Neutrophil (primary cell): ENCODE measurements around the gene MTERF4.

Experiments
- H3K27ac ChIP-seq: fragments of 200-600 bp; sonication (generic); 2 replicates; pipeline ENCODE4 v1.5.1; 2016; ENCODE audit warnings: mild to moderate bottlenecking, moderate library complexity
- H3K27me3 ChIP-seq: fragments of 200-600 bp; sonication (generic); 2 replicates; pipeline ENCODE4 v1.6.0; 2016; ENCODE audit warnings: mild to moderate bottlenecking
- H3K36me3 ChIP-seq: fragments of 200-600 bp; sonication (generic); 2 replicates; pipeline ENCODE4 v1.5.1; 2017
- H3K4me1 ChIP-seq, 2 experiments: fragments of 200-600 bp in 1 of 2; sonication (generic) in 1 of 2; 1 replicate in 1 of 2; 2 replicates in 1 of 2; pipeline versions ENCODE4 v1.5.1 to v1.6.1; 2013 to 2016; ENCODE audit warnings: low read depth in 1 of 2, low read length in 1 of 2, mild to moderate bottlenecking in 1 of 2, moderate library complexity in 1 of 2; ENCODE audit not compliant: control insufficient read depth in 1 of 2, insufficient read depth in 1 of 2
- H3K4me3 ChIP-seq, 2 experiments: fragments of 200-600 bp in 1 of 2; sonication (generic) in 1 of 2; 1 replicate in 1 of 2; 2 replicates in 1 of 2; pipeline ENCODE4 v1.5.1; 2013 to 2016; ENCODE audit warnings: low read depth in 1 of 2, low read length in 1 of 2, mild to moderate bottlenecking in 1 of 2, moderate library complexity in 1 of 2
- H3K9me3 ChIP-seq: fragments of 200-600 bp; sonication (generic); 2 replicates; pipeline ENCODE4 v1.5.1; 2016
- TF ChIP-seq, protein P1 (sequence below): fragments of 200-600 bp; sonication (generic); IDR thresholded peaks from 2 replicates; pipeline ENCODE4 v1.5.1; 2016; ENCODE audit warnings: antibody characterized with exemption

The MTERF4 gene

GRCh38 chr2:241115361-241115760 is 13.3 kb upstream of the MTERF4 start:
- H3K36me3 ChIP-seq, result peaks cover 9% of the 10 kb centered on the region
- no peaks in the 10 kb centered on the region for H3K27me3 ChIP-seq
- H3K27ac ChIP-seq, result no peak overlapping the region
- TF ChIP-seq, protein P1, sequence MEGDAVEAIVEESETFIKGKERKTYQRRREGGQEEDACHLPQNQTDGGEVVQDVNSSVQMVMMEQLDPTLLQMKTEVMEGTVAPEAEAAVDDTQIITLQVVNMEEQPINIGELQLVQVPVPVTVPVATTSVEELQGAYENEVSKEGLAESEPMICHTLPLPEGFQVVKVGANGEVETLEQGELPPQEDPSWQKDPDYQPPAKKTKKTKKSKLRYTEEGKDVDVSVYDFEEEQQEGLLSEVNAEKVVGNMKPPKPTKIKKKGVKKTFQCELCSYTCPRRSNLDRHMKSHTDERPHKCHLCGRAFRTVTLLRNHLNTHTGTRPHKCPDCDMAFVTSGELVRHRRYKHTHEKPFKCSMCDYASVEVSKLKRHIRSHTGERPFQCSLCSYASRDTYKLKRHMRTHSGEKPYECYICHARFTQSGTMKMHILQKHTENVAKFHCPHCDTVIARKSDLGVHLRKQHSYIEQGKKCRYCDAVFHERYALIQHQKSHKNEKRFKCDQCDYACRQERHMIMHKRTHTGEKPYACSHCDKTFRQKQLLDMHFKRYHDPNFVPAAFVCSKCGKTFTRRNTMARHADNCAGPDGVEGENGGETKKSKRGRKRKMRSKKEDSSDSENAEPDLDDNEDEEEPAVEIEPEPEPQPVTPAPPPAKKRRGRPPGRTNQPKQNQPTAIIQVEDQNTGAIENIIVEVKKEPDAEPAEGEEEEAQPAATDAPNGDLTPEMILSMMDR, result no peak
- H3K4me1 ChIP-seq, result no peaks in the 10 kb centered on the region
- no peak overlapping the region for H3K4me3 ChIP-seq
- H3K9me3 ChIP-seq, result no peaks in the 10 kb centered on the region

GRCh38 chr2:241114836-241115235 is 12.7 kb upstream of the MTERF4 start:
- Histone ChIP-seq H3K9me3 (no peaks in the 10 kb centered on the region), H3K4me1 (no peaks in the 10 kb centered on the region), H3K4me3 (no peak overlapping the region), H3K36me3 (peaks cover 9% of the 10 kb centered on the region), H3K27me3 (no peaks in the 10 kb centered on the region), H3K27ac (no peak overlapping the region)
- TF ChIP-seq, protein P1, result no peak

DNA sequence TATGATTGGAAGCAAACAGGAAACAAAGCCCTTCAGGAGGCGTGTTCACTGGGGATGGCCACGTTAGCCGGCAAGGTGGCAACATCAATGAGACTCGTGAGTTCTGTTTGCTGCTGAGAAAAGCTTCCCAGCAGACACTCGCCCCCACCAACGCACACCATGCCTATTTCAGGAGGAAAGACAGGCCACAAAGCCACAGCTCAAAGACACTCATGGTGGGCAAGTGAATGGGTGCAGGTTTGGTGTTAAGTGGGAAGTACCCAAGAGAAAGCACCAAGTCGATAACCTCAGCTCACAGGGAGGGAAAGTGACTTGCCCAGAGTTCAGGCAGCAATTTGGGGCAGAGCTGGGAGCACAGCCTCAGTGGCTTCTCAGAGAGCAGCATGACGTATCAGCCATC is 10.5 kb upstream of the MTERF4 start:
- Histone ChIP-seq H3K27ac (no peak overlapping the region), H3K27me3 (no peaks in the 10 kb centered on the region), H3K36me3 (peaks cover 9% of the 10 kb centered on the region), H3K4me3 (no peak overlapping the region), H3K9me3 (no peaks in the 10 kb centered on the region), H3K4me1 (no peaks in the 10 kb centered on the region)
- TF ChIP-seq, protein P1, result no peak

DNA sequence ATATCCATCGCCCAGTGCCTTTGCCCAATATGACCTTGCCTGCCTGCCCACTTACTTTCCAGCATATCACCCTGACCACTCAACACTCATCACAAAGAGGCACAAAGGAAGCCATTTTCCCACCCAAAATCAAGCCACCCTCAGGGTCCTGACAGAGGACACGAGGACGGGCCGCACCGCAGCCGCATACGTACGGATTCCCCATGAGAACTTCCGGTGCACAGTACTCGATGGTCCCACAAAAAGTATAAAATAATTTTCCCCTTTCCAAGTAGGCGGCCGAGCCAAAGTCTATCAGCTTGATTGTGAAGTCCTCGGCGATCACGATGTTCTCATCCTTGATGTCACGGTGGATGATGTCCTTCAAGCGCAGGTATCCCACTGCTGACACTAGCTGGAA is 10.0 kb upstream of the MTERF4 start:
- Histone ChIP-seq H3K4me3 (no peak overlapping the region), H3K36me3 (peaks cover 9% of the 10 kb centered on the region), H3K4me1 (no peaks in the 10 kb centered on the region), H3K9me3 (no peaks in the 10 kb centered on the region), H3K27ac (no peak overlapping the region), H3K27me3 (no peaks in the 10 kb centered on the region)
- TF ChIP-seq, protein P1, result no peak

DNA sequence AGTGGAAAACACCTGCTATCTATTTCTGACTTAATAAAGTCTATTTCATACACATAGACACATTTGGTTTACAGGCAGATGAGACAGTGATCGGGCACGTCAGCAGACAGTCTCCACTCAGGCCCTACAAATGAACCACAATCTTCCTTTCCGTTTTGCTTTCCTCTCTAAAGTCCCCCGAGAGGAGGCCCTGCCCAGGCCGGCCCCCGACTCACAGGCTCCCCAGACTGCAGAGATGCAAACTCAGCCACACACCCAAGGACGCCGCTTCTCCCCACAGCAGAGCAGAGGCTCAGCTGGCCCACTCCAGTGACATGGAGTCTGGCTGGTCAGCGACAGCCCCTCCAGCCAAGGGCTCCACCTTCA is 9.3 kb upstream of the MTERF4 start:
- Histone ChIP-seq H3K4me1 (no peaks in the 10 kb centered on the region), H3K27ac (no peak overlapping the region), H3K27me3 (no peaks in the 10 kb centered on the region), H3K36me3 (peaks cover 9% of the 10 kb centered on the region), H3K9me3 (no peaks in the 10 kb centered on the region), H3K4me3 (no peak overlapping the region)
- TF ChIP-seq, protein P1, result no peak
